ENCODE results near the gene STKLD1. TPM values are rescaled to one million over a fixed set of nuclear protein-coding genes. Genes with fewer than 3 reads are reported as not detected.
A peak's percentile ranks its signal among the peaks of the same experiment; 100 is the strongest.
"Not testable (repeated sequence)": the region's sequence is repeated elsewhere in the genome, so short reads cannot be mapped to it uniquely, and the experiment has no call there.

Gene STKLD1
- total RNA-seq, 4 donors from 2014 or later, result 0.94 TPM; not detected in 3

DNA sequence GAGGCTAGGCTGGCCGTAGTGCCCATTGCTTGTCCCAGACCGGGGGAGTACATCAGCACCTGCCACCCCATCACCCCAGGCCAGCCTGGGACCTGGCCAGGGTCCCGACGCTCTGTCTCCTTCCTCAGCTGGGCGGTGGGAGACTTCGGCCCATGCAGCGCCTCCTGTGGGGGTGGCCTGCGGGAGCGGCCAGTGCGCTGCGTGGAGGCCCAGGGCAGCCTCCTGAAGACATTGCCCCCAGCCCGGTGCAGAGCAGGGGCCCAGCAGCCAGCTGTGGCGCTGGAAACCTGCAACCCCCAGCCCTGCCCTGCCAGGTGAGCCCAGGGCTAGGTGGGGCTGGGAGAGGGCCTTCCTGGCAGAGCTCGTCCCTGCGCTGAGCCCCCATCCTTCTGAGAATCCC, 67.1 kb downstream of the STKLD1 start:
- Histone ChIP-seq H3K27me3 (no peaks in the 10 kb centered on the region), H3K4me1 (no peaks in the 10 kb centered on the region), H3K4me3 (no peak overlapping the region), H3K27ac (no peak overlapping the region), H3K36me3 (no peaks in the 10 kb centered on the region), H3K9me3 (no peaks in the 10 kb centered on the region)
- no peak for DNase-seq
- TF ChIP-seq CTCF (IDR thresholded peaks at IDR 0.05), result no peak
- TF ChIP-seq POLR2A (IDR thresholded peaks at IDR 0.05), result no peak

DNA sequence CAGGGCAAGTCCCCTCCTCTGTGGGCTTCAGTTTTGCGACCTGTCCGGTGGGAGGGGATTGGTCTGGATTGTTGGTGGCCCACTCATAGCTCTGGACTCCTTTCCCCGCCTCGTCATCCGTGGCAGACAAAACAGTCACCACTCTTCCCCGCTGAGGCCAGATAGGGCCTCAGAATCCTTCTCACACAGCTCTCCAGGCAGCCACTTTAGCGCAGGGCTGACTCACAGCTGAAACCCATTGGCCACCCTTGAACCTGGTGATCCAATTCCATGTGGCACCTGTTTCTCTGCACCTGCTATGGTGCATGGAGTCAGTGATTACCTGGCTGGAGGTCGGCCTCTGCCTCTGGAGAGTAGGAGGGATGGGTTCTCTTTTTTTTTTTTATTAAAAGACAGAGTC, 67.8 kb downstream of the STKLD1 start:
- no peak for TF ChIP-seq POLR2A (IDR thresholded peaks at IDR 0.05)
- no peak for TF ChIP-seq CTCF (IDR thresholded peaks at IDR 0.05)
- Histone ChIP-seq H3K9me3 (no peaks in the 10 kb centered on the region), H3K27me3 (no peaks in the 10 kb centered on the region), H3K4me3 (no peak overlapping the region), H3K27ac (no peak overlapping the region), H3K36me3 (no peaks in the 10 kb centered on the region), H3K4me1 (no peaks in the 10 kb centered on the region)
- DNase-seq, result no peak

DNA sequence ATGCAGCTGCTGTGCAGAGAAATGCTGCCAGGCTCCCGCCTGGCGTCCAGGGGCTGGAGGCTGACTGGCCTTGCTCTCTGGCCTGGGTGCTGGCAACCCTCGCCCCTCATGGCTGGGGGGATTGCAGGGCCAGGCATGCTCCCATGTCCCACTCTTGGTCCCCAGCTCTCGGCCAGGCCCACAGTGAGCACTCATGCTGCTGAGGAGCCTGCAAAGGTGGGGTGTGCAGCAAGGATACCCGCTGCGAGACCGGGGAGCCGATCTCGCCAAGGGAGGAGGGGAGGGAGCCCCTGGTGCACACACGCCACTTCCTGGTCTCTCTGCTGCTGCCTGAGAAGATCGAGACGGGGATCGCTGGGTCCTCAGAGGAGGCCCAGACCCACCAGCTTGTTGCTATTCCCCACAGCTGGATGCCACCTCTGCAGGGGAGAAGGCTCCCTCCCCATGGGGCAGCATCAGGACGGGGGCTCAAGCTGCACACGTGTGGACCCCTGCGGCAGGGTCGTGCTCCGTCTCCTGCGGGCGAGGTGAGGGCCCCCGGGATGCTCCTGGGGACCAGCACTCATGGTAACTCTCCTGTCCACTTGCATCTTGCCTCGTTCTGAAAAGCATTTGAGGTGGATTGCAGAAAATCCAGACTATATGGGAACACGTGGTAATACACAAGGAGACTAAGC, 69.3 kb downstream of the STKLD1 start:
- no peaks in the 10 kb centered on the region for H3K36me3 ChIP-seq
- H3K27me3 ChIP-seq, result no peaks in the 10 kb centered on the region
- H3K4me1 ChIP-seq, result peaks cover 0 to 5% (median 0%) of the 10 kb centered on the region in 4 donors
- H3K9me3 ChIP-seq, result no peaks in the 10 kb centered on the region
- no peak overlapping the region for H3K4me3 ChIP-seq
- TF ChIP-seq POLR2A (IDR thresholded peaks at IDR 0.05) (no peak), CTCF (IDR thresholded peaks at IDR 0.05) (no peak)
- H3K27ac ChIP-seq, result no peak overlapping the region
- DNase-seq, result no peak

DNA sequence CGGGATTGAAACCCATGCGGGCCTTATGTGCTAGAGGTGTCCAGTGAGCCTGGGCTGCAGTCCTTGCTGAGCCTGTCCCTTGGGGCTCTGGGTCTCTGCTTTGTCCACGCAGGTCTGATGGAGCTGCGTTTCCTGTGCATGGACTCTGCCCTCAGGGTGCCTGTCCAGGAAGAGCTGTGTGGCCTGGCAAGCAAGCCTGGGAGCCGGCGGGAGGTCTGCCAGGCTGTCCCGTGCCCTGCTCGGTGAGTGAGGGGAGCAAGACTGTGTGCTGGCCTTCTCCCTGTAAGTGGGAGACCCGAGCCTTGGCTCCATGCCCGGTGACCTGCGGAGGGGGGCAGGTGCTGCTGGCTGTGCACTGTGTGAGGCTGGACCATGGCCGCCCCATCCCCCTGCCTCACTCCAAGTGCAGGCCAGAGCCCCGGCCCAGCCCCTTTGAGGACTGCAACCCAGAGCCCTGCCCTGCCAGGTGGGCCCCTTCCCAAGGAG, 72.4 kb downstream of the STKLD1 start:
- no peak overlapping the region for H3K27ac ChIP-seq
- no peaks in the 10 kb centered on the region for H3K27me3 ChIP-seq
- H3K36me3 ChIP-seq, result no peaks in the 10 kb centered on the region
- peaks cover 0 to 5% (median 0%) of the 10 kb centered on the region in 4 donors for H3K4me1 ChIP-seq
- no peak overlapping the region for H3K4me3 ChIP-seq
- H3K9me3 ChIP-seq, result no peaks in the 10 kb centered on the region
- no peak for DNase-seq
- no peak for TF ChIP-seq CTCF (IDR thresholded peaks at IDR 0.05)
- TF ChIP-seq POLR2A (IDR thresholded peaks at IDR 0.05), result no peak

GRCh38 chr9:133449760-133450159, 73.6 kb downstream of the STKLD1 start:
- Histone ChIP-seq H3K9me3 (no peaks in the 10 kb centered on the region), H3K4me1 (peaks cover 0 to 5% (median 0%) of the 10 kb centered on the region in 4 donors), H3K27me3 (no peaks in the 10 kb centered on the region), H3K4me3 (no peak overlapping the region), H3K27ac (no peak overlapping the region), H3K36me3 (no peaks in the 10 kb centered on the region)
- DNase-seq, result peak in 2 of 3 donors; percentile 76 to 83
- TF ChIP-seq CTCF (IDR thresholded peaks at IDR 0.05), result peak in 2 of 6 experiments; percentile 25 to 32
- no peak for TF ChIP-seq POLR2A (IDR thresholded peaks at IDR 0.05)

DNA sequence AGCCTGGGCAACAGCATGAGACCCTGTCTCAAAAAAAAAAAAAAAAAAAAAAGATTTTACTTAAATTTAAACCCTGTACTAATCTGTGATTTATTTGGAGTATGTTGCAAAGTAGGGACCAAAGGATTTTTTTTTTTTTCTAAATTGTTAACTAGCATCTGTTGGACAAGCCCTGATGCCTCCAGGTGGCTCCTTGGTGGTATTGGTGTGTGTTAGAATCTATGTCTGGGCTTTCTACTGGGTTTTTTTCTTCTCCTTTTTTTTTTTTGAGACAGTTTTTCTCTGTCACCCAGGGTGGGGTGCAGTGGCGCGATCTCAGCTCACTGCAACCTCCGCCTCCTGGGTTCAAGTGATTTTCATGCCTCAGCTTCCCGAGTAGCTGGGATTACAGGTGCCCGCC, 75.7 kb downstream of the STKLD1 start:
- not testable (repeated sequence) for H3K27me3 ChIP-seq

More for the DNA sequence above, 75.7 kb downstream of the STKLD1 start:
- H3K9me3 ChIP-seq, H3K4me3 ChIP-seq, H3K36me3 ChIP-seq, DNase-seq, H3K4me1 ChIP-seq, H3K27ac ChIP-seq: not testable (repeated sequence)
